ENCODE measurements around the gene ZG16.

- TF ChIP-seq CTCF (IDR thresholded peaks at IDR 0.05; ENCODE audit: borderline replicate concordance, extremely low read depth, low read length, poor library complexity, severe bottlenecking) (no peak), EZH2 (IDR thresholded peaks at IDR 0.05; ENCODE audit: borderline replicate concordance, low read depth, low read length, severe bottlenecking) (no peak)
Observed at GRCh38 chr16:29825145-29826044, 47.3 kb downstream of the ZG16 start.

Measured in DND-41 (cell line).